8988T (cell line): ENCODE data around the gene CD300A.

ENCODE experiments used
- DNase-seq: peaks from one replicate; pipeline ENCODE4 v3.0.0; 2011

CD300A gene

DNA sequence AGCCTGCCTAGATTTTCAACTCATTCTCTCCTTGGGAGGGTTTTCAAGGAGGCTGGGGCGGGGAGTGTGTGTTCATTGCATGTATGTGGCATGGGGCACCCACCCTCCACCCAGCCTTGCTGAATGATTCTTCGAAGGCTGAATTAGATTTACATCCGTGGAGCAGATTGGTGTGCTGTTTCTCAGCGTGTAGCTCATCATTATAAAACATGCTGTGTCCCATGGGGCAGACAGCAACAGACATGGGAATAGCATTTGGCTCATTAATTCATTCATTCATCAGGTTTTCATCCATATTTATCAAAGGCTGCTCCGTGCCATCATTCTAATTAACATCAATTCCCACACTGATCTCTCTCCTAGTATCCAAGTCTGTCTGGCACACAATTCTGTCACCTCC, 10.6 kb upstream of the CD300A start:
- no peak for DNase-seq

DNA sequence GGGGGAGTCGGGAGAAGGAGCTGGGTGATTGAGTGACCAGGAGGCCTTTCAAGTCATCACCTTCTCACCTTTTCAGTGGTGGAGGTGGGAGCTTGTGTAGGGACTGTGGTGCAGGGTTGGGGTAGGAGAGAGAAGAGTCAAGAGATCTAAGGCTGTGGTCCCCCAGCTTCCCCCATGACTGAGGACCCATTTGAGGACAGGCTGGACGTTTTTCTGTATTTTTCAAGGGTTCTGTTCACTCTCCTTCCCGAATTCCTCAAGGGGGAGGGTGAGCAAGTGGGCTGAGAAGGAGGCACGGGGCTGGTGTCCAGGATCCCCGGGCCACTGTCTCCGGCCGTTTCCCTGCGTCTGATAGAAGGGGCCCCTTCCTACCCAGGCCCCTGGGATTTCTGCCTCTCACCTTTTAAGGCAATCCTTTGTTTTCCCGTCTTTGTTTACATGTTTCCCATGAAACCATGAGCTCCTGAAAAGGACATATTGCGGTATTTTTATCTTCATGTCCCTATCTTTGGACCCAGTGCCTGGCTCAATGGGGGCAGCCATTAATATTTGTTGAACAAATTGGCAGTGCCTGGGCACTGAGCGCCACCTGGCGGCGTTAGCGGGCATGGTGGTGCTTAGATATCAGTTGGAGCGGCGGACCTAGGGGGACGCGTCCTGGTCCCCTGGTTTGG, 9.2 kb upstream of the CD300A start:
- DNase-seq = peak; percentile 80

DNA sequence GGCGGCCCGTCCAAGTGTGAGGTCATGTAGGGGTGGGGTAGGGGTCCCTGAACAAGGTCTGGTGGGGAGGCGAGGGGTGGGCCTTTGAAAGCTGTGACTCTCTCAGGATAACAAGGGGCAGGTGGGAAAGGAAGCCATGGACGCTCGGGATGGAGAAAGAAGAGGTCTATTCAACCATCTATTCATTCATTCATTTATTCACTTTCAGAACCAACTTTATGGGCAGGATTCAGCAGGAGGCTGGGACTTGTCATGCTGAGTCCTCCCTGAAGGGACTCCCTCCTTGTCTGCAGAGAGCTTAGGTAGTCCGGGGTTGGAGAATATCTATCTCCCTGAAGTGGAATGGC, 8.6 kb upstream of the CD300A start:
- DNase-seq = no peak

- DNase-seq = no peak
Observed at GRCh38 chr17:74458835-74459234, 7.6 kb upstream of the CD300A start.

DNA sequence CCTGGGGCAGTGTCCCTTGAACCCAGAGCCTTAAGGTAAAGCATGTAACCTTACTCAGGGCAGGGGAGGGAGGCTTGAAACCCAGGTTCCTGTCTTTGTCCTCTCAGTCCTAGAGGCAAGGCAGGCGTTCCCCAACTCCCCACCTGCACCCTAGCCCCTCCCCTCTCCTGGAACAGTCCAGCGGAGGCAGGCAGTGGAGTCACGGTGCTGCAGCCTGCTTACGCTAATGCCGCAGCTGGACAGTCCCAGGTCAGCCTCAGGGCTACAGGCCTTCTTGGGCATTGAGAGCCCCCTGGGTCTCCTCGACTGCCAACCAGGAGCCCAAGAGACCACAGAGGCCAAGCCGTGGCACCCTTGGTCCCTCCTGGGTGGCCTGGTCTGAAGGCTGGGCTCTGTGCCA, 6.8 kb upstream of the CD300A start:
- DNase-seq = no peak

GRCh38 chr17:74460241-74460640, 6.2 kb upstream of the CD300A start:
- no peak for DNase-seq

DNA sequence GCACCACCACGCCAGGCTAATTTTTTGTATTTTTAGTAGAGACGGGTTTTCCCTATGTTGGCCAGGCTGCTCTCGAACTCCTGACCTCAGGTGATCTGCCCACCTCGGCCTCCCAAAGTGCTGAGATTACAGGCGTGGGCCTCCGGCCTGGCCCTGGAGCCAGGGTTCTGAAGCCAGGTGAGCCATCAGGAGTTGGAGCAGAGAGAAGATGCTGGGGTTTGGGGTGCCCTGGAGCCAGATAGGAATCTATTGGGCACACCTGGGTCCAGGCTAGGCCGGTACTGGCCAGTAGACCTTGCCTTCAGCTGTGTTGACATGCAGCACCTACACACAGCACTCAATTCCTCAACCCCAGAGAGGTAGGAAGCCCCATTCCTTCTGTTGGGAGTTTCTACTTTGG, 5.4 kb upstream of the CD300A start:
- DNase-seq = no peak

GRCh38 chr17:74461611-74462010, 4.8 kb upstream of the CD300A start:
- DNase-seq = no peak

DNA sequence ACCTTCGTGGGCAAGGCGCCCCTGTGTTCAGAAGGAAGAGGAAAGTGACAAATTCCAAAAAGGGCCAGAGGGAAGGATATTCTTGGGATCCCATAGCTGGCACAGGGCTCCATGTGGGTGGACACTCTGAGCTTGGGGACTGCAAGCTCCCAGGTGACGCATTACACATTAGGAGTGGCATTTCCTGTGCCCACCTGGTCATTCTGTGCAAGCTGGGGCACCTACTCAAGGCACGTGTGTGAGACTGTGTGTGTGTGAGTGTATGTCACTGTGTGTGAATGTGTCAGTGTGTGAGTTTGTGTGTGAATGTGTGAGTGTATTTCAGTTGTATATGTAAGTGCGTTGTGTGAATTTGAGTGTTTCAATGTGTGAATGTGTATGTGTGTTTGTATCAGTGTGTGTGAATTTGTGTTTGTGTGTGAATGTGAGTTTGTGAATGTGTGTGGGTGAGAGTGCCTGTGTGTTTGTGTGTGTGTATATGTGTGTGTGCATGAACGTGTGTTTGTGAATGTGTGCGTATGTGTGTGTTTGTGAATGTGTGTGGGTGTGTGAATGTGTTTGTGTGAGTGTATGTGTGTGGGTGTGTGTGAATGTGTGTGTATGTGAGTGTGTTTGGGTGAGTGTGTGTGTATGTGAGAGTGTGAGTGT, 1.6 kb upstream of the CD300A start:
- DNase-seq = no peak

- no peak for DNase-seq
Observed at GRCh38 chr17:74465378-74466110, 890 bp upstream of the CD300A start.

DNA sequence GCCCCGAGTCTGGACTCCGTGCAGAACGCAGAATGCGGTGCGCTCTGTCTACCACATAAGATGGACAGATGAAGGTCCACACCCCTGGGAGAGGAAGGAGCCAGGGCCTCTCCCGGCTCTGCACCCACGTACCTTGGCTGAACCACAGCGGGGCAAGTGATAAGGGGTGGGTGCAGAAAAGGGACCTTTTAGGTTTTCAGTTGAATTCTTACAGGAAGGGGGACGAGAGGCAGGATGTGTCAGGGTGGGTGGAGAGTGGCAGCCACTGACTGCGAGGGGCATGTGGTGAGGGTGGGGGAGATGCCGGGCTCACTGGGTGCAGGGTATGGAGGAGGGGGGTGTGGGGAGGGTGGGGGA, 372 bp downstream of the CD300A start:
- no peak for DNase-seq

GRCh38 chr17:74467221-74467951, 952 bp downstream of the CD300A start:
- no peak for DNase-seq

DNA sequence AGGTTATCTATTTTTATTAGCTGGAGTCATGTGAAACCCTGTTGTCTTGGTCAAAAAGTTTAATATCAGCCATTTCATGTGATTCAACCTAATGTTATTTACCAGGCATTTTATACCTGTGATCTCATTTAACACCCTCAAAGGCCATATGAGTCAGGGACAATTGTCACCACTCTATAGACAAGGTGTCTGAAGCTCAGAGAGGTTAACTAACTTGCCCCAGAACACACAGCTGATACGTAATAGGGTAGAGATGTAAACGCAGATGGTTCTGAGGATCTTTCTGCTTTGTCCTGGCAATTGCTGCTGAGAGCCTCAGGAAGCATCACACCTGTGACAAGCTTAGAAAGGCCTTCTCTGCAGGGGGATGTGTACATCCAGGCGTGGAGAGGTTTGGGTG, 4.9 kb downstream of the CD300A start:
- no peak for DNase-seq

GRCh38 chr17:74472890-74473289, 6.5 kb downstream of the CD300A start:
- no peak for DNase-seq

- no peak for DNase-seq
Observed at GRCh38 chr17:74473294-74473693, 6.9 kb downstream of the CD300A start.

- no peak for DNase-seq
Observed at GRCh38 chr17:74474043-74474792, 7.8 kb downstream of the CD300A start.

DNA sequence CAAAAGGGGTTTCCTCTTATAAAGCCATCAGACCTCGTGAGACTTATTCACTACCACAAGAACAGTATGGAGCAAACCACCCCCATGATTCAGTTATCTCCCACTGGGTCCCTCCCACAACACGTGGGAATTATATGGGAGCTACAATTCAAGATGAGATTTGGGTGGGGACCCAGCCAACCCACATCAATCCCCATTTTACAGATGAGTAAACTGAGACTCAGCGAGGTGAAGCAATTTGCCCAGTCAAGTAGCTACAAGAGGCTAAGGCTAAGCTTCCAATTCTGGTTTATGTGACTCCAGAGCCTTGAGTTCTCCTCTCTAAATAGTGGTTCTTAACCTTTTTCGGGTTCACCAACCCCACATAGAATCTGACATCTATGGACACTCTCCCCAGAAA, 8.8 kb downstream of the CD300A start:
- no peak for DNase-seq

- DNase-seq = no peak
Observed at GRCh38 chr17:74477411-74477810, 11.0 kb downstream of the CD300A start.

DNA sequence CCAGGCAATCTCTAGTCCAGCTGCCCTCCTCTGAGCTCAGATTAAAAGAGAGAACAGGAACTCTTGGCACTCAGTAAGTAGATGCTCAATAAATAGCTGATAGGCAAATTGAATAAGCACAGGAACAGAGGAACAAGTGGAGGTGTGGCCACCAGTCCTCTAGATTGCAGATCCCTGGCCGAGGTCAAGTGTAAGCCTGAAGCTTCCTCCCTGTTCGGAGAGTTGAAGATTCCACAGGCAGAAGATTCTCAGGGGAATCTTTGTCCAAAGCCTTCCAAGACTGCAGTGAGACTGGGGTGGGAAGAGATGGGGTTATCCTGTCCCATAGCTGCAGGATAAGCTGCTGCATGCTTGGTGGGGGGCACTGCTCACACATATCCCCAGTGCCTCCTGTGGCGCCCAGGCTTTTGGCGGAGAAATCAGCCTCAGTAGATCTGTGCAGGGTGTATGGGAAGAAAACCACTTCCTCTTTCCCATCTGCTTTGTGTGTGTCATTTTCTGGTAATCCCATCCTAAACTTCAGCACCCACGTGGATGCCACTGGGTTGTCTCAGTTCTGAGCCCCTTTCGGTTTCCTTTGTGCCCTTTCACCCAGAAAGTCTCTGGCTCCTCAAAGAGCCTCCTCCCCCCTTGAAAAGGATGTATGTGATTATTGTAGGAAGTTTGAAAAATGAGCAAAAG, 12.1 kb downstream of the CD300A start:
- DNase-seq = no peak

GRCh38 chr17:74480290-74480689, 13.9 kb downstream of the CD300A start:
- no peak for DNase-seq

- DNase-seq = no peak
Observed at GRCh38 chr17:74481621-74482020, 15.2 kb downstream of the CD300A start.

- no peak for DNase-seq
Observed at GRCh38 chr17:74484066-74484465, 17.6 kb downstream of the CD300A start.
